HG03457 (cell line): ENCODE results near the gene MRPS5.
A peak's percentile ranks its signal among the peaks of the same experiment; 100 is the strongest.
"Not testable (repeated sequence)": the region's sequence is repeated elsewhere in the genome, so short reads cannot be mapped to it uniquely, and the experiment has no call there.

Source experiments
- ATAC-seq: cut with Tn5 transposase; IDR thresholded peaks from one replicate; pipeline ENCODE4 v1.9.1; 2021; ENCODE audit warnings: moderate number of reproducible peaks; ENCODE audit not compliant: unreplicated experiment

Gene MRPS5

GRCh38 chr2:95121407-95122196 lies at the start of gene MRPS5:
Gene MRPS5, minus strand, starts transcription at chr2:95121808. Its CDS starts 17 bp downstream, at chr2:95121791.
- ATAC-seq = peak; percentile 92

- peak; percentile 5 for ATAC-seq
Measured at GRCh38 chr2:95166065-95166763, 44.6 kb upstream of the MRPS5 start.

GRCh38 chr2:95165371-95166064 lies 43.9 kb upstream of the MRPS5 start, which contains the start of gene ZNF2:
Gene ZNF2, plus strand, starts transcription at chr2:95165809. Its CDS starts 10,418 bp downstream, at chr2:95176227.
- peak; percentile 81 for ATAC-seq

GRCh38 chr2:95165030-95165370 lies 43.4 kb upstream of the MRPS5 start:
- ATAC-seq = no peak

GRCh38 chr2:95159690-95160449 lies 38.3 kb upstream of the MRPS5 start, which contains the start of gene ZNF514:
Gene ZNF514, minus strand, starts transcription at chr2:95159848. Its CDS starts 6,595 bp downstream, at chr2:95153253.
- peak; percentile 78 for ATAC-seq

GRCh38 chr2:95158891-95159619 lies 37.4 kb upstream of the MRPS5 start:
- peak; percentile 30 for ATAC-seq

GRCh38 chr2:95158441-95158840 lies 36.8 kb upstream of the MRPS5 start:
- ATAC-seq = no peak

- ATAC-seq = no peak
Measured at GRCh38 chr2:95149397-95149984, 27.9 kb upstream of the MRPS5 start.

- ATAC-seq = no peak
Measured at GRCh38 chr2:95143838-95144237, 22.2 kb upstream of the MRPS5 start.

- no peak for ATAC-seq
Measured at GRCh38 chr2:95138702-95139101, 17.1 kb upstream of the MRPS5 start.

GRCh38 chr2:95122197-95122551 lies 566 bp upstream of the MRPS5 start:
- ATAC-seq = no peak

GRCh38 chr2:95121093-95121406 lies 558 bp downstream of the MRPS5 start:
- peak; percentile 10 for ATAC-seq

- peak; percentile 92 for ATAC-seq
Measured at GRCh38 chr2:95115418-95115817, 6.2 kb downstream of the MRPS5 start.

- ATAC-seq = no peak
Measured at GRCh38 chr2:95113464-95113863, 8.1 kb downstream of the MRPS5 start.

GRCh38 chr2:95110395-95110794 lies 11.2 kb downstream of the MRPS5 start:
- no peak for ATAC-seq

- no peak for ATAC-seq
Measured at GRCh38 chr2:95109260-95109659, 12.3 kb downstream of the MRPS5 start.

- ATAC-seq = no peak
Measured at GRCh38 chr2:95106081-95106480, 15.5 kb downstream of the MRPS5 start.

GRCh38 chr2:95104606-95105005 lies 17.0 kb downstream of the MRPS5 start:
- ATAC-seq = no peak

- ATAC-seq = no peak
Measured at GRCh38 chr2:95099910-95100309, 21.7 kb downstream of the MRPS5 start.

- ATAC-seq = not testable (repeated sequence)
Measured at GRCh38 chr2:95098273-95098672, 23.3 kb downstream of the MRPS5 start.
